ENCODE measurements around the gene STAG1. TPM values are rescaled to one million over a fixed set of nuclear protein-coding genes. Genes with fewer than 3 reads are reported as not detected.

STAG1 gene
- total and polyA plus RNA-seq, 2 experiments from 2014 or later, result 9.0 to 21.9 TPM

DNA sequence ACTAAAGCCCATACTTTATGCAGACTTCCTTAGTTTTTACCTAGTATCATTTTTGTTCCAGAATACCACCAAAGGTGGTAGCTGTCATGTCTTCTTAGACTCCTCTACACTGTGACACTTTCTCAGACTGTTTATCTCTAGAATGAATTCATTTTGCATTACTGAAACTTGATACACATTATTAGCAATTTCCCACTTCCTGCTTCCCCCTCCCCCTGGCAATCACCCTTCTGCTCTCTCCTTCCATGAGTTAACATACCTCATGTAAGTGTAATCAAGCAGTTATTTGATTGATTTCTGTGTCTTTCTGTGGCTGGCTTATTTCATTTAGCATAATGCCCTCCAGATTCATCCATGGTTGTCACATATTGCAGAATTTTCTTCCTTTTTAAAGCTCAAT lies 204.9 kb downstream of the STAG1 start (continued):
- TF ChIP-seq, protein P1, sequence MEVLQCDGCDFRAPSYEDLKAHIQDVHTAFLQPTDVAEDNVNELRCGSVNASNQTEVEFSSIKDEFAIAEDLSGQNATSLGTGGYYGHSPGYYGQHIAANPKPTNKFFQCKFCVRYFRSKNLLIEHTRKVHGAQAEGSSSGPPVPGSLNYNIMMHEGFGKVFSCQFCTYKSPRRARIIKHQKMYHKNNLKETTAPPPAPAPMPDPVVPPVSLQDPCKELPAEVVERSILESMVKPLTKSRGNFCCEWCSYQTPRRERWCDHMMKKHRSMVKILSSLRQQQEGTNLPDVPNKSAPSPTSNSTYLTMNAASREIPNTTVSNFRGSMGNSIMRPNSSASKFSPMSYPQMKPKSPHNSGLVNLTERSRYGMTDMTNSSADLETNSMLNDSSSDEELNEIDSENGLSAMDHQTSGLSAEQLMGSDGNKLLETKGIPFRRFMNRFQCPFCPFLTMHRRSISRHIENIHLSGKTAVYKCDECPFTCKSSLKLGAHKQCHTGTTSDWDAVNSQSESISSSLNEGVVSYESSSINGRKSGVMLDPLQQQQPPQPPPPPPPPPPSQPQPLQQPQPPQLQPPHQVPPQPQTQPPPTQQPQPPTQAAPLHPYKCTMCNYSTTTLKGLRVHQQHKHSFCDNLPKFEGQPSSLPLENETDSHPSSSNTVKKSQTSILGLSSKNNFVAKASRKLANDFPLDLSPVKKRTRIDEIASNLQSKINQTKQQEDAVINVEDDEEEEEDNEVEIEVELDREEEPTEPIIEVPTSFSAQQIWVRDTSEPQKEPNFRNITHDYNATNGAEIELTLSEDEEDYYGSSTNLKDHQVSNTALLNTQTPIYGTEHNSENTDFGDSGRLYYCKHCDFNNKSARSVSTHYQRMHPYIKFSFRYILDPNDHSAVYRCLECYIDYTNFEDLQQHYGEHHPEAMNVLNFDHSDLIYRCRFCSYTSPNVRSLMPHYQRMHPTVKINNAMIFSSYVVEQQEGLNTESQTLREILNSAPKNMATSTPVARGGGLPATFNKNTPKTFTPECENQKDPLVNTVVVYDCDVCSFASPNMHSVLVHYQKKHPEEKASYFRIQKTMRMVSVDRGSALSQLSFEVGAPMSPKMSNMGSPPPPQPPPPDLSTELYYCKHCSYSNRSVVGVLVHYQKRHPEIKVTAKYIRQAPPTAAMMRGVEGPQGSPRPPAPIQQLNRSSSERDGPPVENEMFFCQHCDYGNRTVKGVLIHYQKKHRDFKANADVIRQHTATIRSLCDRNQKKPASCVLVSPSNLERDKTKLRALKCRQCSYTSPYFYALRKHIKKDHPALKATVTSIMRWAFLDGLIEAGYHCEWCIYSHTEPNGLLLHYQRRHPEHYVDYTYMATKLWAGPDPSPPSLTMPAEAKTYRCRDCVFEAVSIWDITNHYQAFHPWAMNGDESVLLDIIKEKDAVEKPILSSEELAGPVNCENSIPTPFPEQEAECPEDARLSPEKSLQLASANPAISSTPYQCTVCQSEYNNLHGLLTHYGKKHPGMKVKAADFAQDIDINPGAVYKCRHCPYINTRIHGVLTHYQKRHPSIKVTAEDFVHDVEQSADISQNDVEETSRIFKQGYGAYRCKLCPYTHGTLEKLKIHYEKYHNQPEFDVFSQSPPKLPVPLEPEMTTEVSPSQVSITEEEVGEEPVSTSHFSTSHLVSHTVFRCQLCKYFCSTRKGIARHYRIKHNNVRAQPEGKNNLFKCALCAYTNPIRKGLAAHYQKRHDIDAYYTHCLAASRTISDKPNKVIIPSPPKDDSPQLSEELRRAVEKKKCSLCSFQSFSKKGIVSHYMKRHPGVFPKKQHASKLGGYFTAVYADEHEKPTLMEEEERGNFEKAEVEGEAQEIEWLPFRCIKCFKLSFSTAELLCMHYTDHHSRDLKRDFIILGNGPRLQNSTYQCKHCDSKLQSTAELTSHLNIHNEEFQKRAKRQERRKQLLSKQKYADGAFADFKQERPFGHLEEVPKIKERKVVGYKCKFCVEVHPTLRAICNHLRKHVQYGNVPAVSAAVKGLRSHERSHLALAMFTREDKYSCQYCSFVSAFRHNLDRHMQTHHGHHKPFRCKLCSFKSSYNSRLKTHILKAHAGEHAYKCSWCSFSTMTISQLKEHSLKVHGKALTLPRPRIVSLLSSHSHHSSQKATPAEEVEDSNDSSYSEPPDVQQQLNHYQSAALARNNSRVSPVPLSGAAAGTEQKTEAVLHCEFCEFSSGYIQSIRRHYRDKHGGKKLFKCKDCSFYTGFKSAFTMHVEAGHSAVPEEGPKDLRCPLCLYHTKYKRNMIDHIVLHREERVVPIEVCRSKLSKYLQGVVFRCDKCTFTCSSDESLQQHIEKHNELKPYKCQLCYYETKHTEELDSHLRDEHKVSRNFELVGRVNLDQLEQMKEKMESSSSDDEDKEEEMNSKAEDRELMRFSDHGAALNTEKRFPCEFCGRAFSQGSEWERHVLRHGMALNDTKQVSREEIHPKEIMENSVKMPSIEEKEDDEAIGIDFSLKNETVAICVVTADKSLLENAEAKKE (CRISPR knock-in tag; IDR thresholded peaks at IDR 0.05), result no peak
- TF ChIP-seq, protein P2, sequence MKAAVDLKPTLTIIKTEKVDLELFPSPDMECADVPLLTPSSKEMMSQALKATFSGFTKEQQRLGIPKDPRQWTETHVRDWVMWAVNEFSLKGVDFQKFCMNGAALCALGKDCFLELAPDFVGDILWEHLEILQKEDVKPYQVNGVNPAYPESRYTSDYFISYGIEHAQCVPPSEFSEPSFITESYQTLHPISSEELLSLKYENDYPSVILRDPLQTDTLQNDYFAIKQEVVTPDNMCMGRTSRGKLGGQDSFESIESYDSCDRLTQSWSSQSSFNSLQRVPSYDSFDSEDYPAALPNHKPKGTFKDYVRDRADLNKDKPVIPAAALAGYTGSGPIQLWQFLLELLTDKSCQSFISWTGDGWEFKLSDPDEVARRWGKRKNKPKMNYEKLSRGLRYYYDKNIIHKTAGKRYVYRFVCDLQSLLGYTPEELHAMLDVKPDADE (IDR thresholded peaks at IDR 0.05), result no peak
- TF ChIP-seq EZH2phosphoT487 (IDR thresholded peaks at IDR 0.05; ENCODE audit: unreplicated experiment) (no peak), ZNF331 (CRISPR knock-in tag; IDR thresholded peaks at IDR 0.05; ENCODE audit: low read depth) (no peak), STAT1 (IDR thresholded peaks at IDR 0.05; ENCODE audit: unreplicated experiment) (no peak), EZH2 (IDR thresholded peaks at IDR 0.05; ENCODE audit: low read depth, unreplicated experiment) (no peak), POLR2AphosphoS5 (IDR thresholded peaks at IDR 0.05; ENCODE audit: low read depth) (no peak)

DNA sequence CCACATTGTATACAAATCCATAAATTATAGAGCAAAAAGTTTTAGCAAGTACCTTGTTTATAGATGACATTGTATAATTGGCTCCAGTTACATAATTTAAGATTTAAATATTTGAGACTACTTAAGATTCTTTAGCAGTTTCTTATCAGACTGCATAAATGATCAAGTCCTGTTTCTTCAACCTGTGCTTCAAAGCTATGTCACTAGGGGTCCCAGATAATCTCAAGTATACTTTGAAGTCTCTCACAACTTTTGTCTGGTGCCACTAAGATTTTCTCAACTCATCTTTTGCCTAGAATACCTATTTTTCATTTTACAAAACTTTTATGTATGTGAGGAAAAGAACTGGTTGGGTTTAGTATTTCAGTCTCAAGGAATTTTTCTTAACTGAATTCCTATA lies 205.5 kb downstream of the STAG1 start:
- Histone ChIP-seq H3K36me3 (ENCODE audit: insufficient read depth) (no peaks in the 10 kb centered on the region), H3F3A (replicated peaks; ENCODE audit: low read depth) (no peaks in the 10 kb centered on the region), H3K4me3 (no peak overlapping the region), H3K27ac (ENCODE audit: low read depth) (no peak overlapping the region), H3K4me2 (no peak overlapping the region), H4K20me1 (replicated peaks; ENCODE audit: insufficient read depth) (no peaks in the 10 kb centered on the region), H3K27me3 (ENCODE audit: insufficient read depth) (no peaks in the 10 kb centered on the region), H2AFZ (no peak overlapping the region), H3K4me1 (ENCODE audit: insufficient read depth) (peaks cover 8% of the 10 kb centered on the region; the same call in 1 of the 2 replicates), H3K79me2 (replicated peaks; ENCODE audit: insufficient read depth) (no peaks in the 10 kb centered on the region), H3K9me2 (ENCODE audit: insufficient read depth) (no peaks in the 10 kb centered on the region)
- TF ChIP-seq EZH2 (IDR thresholded peaks at IDR 0.05; ENCODE audit: low read depth, unreplicated experiment) (no peak), JUNB (IDR thresholded peaks at IDR 0.05; ENCODE audit: unreplicated experiment) (no peak), ZNF331 (CRISPR knock-in tag; IDR thresholded peaks at IDR 0.05; ENCODE audit: low read depth) (no peak)
- TF ChIP-seq, protein P3, sequence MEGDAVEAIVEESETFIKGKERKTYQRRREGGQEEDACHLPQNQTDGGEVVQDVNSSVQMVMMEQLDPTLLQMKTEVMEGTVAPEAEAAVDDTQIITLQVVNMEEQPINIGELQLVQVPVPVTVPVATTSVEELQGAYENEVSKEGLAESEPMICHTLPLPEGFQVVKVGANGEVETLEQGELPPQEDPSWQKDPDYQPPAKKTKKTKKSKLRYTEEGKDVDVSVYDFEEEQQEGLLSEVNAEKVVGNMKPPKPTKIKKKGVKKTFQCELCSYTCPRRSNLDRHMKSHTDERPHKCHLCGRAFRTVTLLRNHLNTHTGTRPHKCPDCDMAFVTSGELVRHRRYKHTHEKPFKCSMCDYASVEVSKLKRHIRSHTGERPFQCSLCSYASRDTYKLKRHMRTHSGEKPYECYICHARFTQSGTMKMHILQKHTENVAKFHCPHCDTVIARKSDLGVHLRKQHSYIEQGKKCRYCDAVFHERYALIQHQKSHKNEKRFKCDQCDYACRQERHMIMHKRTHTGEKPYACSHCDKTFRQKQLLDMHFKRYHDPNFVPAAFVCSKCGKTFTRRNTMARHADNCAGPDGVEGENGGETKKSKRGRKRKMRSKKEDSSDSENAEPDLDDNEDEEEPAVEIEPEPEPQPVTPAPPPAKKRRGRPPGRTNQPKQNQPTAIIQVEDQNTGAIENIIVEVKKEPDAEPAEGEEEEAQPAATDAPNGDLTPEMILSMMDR (conservative IDR thresholded peaks at IDR 0.05; ENCODE audit: low read depth in 2 of 2), result peak in 1 of 2 experiments; percentile 29; a peak in 1 of 4 replicates
- no peaks in the 10 kb centered on the region for H3K9me3 Mint-ChIP-seq
- H3K4me3 Mint-ChIP-seq, result no peak overlapping the region
- H3K27me3 Mint-ChIP-seq (ENCODE audit: insufficient read depth, low read depth, poor library complexity), result peaks cover 3% of the 10 kb centered on the region
- H3K4me1 Mint-ChIP-seq, result peaks cover 8% of the 10 kb centered on the region; the same call in 2 of the 3 replicates
- no peak for ATAC-seq
- no peaks in the 10 kb centered on the region for H3K36me3 Mint-ChIP-seq (ENCODE audit: low read depth)
- DNase-seq (ENCODE audit: low spot score), result peak; percentile 37
- no peak overlapping the region for H3K27ac Mint-ChIP-seq
